ENCODE data around the gene DRG1.

- no peak for TF ChIP-seq CTCF (IDR thresholded peaks at IDR 0.05; ENCODE audit: extremely low read depth in 1 of 2, insufficient read depth in 1 of 2, low read depth in 1 of 2, low read length in 2 of 2)
- TF ChIP-seq EZH2 (IDR thresholded peaks at IDR 0.05; ENCODE audit: borderline replicate concordance, low read depth, low read length, severe bottlenecking): no peak
Observed at GRCh38 chr22:31393893-31394292, 5.5 kb upstream of the DRG1 start.

All from endothelial cell of umbilical vein (primary cell).